Common myeloid progenitor, CD34-positive (primary cell): ENCODE results near the gene CDC20.

Source experiments
- CTCF ChIA-PET: fragments of 350-600 bp; sonication (Branson Sonifier 250); formaldehyde crosslinking; loops from one replicate; lab custom pipeline; 2021; ENCODE audit warnings: antibody characterized with exemption; lab: Charles Lee
- POLR2A ChIA-PET: fragments of 350-600 bp; sonication (Branson Sonifier 250); formaldehyde crosslinking; loops from one replicate; lab custom pipeline; 2021; ENCODE audit warnings: antibody characterized with exemption; lab: Charles Lee
- DNase-seq, 3 donors: peaks; one replicate each; pipeline versions ENCODE4 v3.0.0 to v3.0.0-alpha.2; 2013
- H3K27ac ChIP-seq, 2 experiments: 1 replicate in 1 of 2; 2 replicates in 1 of 2; pipeline ENCODE4 v1.7.0; 2013; ENCODE audit warnings: inconsistent platforms in 2 of 2, low read length in 2 of 2, mild to moderate bottlenecking in 2 of 2, low read depth in 1 of 2, moderate library complexity in 1 of 2; ENCODE audit not compliant: severe bottlenecking in 2 of 2, insufficient read depth in 1 of 2, poor library complexity in 1 of 2
- H3K27me3 ChIP-seq, 5 experiments: replicated peaks in 2 of 5; 1 replicate in 3 of 5; 2 replicates in 2 of 5; pipeline versions ENCODE4 v1.6.1 to v1.7.0; 2013; ENCODE audit warnings: low read length in 4 of 5, mild to moderate bottlenecking in 2 of 5, moderate library complexity in 2 of 5, inconsistent platforms in 1 of 5; ENCODE audit not compliant: insufficient read depth in 5 of 5, control insufficient read depth in 4 of 5
- H3K36me3 ChIP-seq, 4 experiments: 1 replicate in 2 of 4; 2 replicates in 2 of 4; pipeline versions ENCODE4 v1.6.1 to v1.7.0; 2013; ENCODE audit warnings: low read length in 3 of 4, control low read depth in 1 of 4, mild to moderate bottlenecking in 1 of 4; ENCODE audit not compliant: control insufficient read depth in 4 of 4, insufficient read depth in 4 of 4
- H3K4me1 ChIP-seq, 4 experiments: 1 replicate in 3 of 4; 2 replicates in 1 of 4; pipeline versions ENCODE4 v1.6.1 to v1.7.1; 2013; ENCODE audit warnings: low read length in 3 of 4, mild to moderate bottlenecking in 3 of 4, control low read depth in 1 of 4, inconsistent platforms in 1 of 4, moderate library complexity in 1 of 4; ENCODE audit not compliant: control insufficient read depth in 4 of 4, insufficient read depth in 4 of 4; ENCODE audit errors: control extremely low read depth in 1 of 4
- H3K4me3 ChIP-seq, 7 experiments: 1 replicate in 4 of 7; 2 replicates in 3 of 7; pipeline versions ENCODE4 v1.5.1 to v1.7.0; 2013; ENCODE audit warnings: mild to moderate bottlenecking in 7 of 7, low read length in 6 of 7, moderate library complexity in 6 of 7, inconsistent platforms in 2 of 7, low read depth in 2 of 7, control low read depth in 1 of 7; ENCODE audit not compliant: insufficient read depth in 4 of 7, control insufficient read depth in 1 of 7; ENCODE audit errors: extremely low read depth in 1 of 7
- H3K9me3 ChIP-seq, 5 experiments: 1 replicate in 4 of 5; 2 replicates in 1 of 5; pipeline versions ENCODE4 v1.6.1 to v1.7.1; 2013; ENCODE audit warnings: low read length in 4 of 5, mild to moderate bottlenecking in 2 of 5, inconsistent platforms in 1 of 5, low read depth in 1 of 5, moderate library complexity in 1 of 5; ENCODE audit not compliant: control insufficient read depth in 4 of 5, insufficient read depth in 2 of 5; ENCODE audit errors: control extremely low read depth in 1 of 5
- WGBS: methylation state at CpG from one replicate; pipeline ENCODE4 v1.1.5; 2013; ENCODE audit not compliant: insufficient coverage; 5-methylcytosine and 5-hydroxymethylcytosine counted together

Gene CDC20

DNA sequence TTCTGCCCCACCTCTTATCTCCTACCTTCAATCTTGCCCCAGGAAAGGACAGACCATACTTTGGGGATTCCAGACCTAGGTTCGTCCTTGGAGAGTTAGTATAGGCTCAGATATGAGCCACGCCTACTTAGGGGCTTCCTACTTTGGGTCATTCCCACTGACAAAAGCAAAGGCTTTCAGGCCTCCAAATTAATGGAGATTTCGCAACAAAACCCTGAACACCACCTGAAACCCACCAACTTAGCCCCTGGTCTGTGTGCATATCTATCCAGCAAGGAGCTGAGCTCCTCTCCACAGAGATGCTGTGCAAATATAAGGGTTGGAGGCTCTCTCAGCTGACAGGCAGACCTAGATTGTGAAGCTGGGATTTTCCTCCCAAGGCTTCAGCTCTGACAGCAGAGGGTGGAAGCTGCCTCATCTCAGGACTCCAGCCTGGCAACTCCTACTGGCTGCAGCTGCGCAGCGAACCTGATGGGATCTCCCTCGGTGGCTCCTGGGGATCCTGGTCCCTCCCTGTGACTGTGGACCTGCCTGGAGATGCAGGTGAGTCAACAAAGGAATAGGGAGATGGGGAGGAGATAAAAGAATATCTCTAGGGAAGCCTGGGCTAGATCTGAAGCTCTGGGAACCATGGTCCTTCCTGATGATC is 19.1 kb upstream of the CDC20 start:
- H3K4me1 ChIP-seq, result peaks cover 3 to 45% (median 26%) of the 10 kb centered on the region in 4 experiments
- no peak overlapping the region for H3K27ac ChIP-seq
- peaks cover 0 to 34% (median 15%) of the 10 kb centered on the region in 4 experiments for H3K36me3 ChIP-seq
- POLR2A ChIA-PET, result no interaction called here
- CTCF ChIA-PET, result interaction anchor here (1.3 to 1.7 kb wide), 3 partner anchors 11 to 100 kb away, joined by 4 to 8 read pairs (median 5); partner anchors contain the start of gene CDC20
- no peak overlapping the region for H3K4me3 ChIP-seq
- 97% methylated on average over 5 of the region's 6 CpGs for WGBS
- H3K9me3 ChIP-seq, result no peaks in the 10 kb centered on the region
- no peaks in the 10 kb centered on the region for H3K27me3 ChIP-seq
- no peak for DNase-seq

DNA sequence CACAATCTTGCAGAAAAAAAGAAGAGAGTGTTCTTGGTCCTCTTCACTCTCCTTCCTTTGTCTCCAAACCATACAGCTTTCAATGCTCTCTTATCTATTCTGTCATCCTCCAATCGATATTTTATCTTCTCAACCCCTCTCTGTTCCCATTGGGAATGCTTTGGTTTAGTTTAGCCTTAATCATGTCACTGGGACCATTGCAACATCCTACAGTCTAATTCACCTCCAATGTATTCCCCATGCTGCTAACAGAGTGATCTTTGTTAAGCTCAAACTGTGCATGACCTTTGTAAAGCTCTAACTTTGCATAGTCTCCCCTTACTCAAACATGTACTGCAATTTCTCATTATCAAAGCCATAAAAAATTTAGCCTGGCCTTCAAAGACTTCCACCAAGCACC is 18.2 kb upstream of the CDC20 start:
- WGBS, result 100% methylated on average over 1 of the region's 1 CpG
- no peaks in the 10 kb centered on the region for H3K27me3 ChIP-seq
- CTCF ChIA-PET, result interaction anchor here (1.7 kb wide), 1 partner anchor 101 kb away, joined by 8 read pairs; no protein-coding TSS in a partner anchor
- DNase-seq, result no peak
- no peak overlapping the region for H3K27ac ChIP-seq
- H3K4me3 ChIP-seq, result no peak overlapping the region
- POLR2A ChIA-PET, result no interaction called here
- H3K4me1 ChIP-seq, result peaks cover 3 to 44% (median 28%) of the 10 kb centered on the region in 4 experiments
- peaks cover 0 to 34% (median 16%) of the 10 kb centered on the region in 4 experiments for H3K36me3 ChIP-seq
- H3K9me3 ChIP-seq, result no peaks in the 10 kb centered on the region

DNA sequence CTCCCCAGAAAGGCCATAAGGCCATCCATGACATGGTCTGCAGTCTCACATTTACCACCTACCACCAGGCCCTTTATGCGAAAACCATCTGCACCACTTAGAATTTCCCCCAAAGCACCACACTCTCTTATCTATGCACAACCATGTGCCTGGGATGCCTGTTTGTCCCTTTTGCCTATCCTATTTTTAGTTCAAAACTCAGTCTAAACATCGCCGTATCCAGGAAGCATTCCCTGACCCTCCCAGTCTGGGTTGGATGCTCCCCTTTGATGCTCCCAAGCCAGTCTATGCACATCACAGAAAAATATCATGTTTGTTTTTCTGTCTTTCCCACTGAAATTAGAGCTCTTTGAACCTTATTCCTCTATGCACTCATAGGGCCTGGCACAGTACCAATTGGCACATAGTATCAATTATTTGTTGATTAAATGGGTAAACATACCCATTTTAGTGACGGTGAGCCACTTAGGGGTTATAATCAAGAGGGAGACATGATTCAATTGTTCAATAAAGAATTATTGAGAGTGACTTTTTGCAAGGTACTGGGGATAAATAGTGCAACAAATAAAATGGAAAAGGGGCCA is 14.4 kb upstream of the CDC20 start:
- Histone ChIP-seq H3K36me3 (peaks cover 6 to 67% (median 18%) of the 10 kb centered on the region in 4 experiments), H3K4me1 (peaks cover 0 to 19% (median 5%) of the 10 kb centered on the region in 4 experiments), H3K27ac (no peak overlapping the region), H3K27me3 (no peaks in the 10 kb centered on the region), H3K4me3 (no peak overlapping the region), H3K9me3 (no peaks in the 10 kb centered on the region)
- ChIA-PET POLR2A (no interaction called here), CTCF (interaction anchor here (0.7 kb wide), 2 partner anchors 13 to 56 kb away, joined by 3 read pairs; no protein-coding TSS in a partner anchor)
- peak in 1 of 3 donors; percentile 26 for DNase-seq
- whole genome bisulfite sequencing, result 75% methylated on average over 4 of the region's 4 CpGs

DNA sequence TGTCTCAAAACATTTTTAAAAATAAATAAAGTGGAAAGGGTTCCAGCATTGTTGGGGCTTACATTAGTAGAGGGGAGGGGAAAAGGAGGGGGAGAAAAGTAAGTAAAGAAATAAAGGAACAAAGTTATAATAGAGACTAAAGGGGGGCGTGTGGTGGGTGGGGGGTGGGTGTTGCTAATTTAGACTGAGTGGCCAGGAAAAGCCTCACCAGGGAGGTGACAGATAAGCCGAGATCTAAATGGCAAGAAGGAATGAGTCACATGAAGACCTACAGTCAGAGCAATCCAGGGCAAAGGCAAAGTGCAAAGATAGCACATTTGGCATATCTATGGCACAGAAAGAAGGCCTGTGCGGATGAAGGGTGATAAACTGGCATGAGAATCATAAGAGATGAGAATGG is 13.7 kb upstream of the CDC20 start:
- DNase-seq, result peak; percentile 67 to 88 (median 83)
- H3K9me3 ChIP-seq, result no peaks in the 10 kb centered on the region
- H3K36me3 ChIP-seq, result peaks cover 6 to 71% (median 14%) of the 10 kb centered on the region in 4 experiments
- no peak overlapping the region for H3K4me3 ChIP-seq
- H3K27ac ChIP-seq, result no peak overlapping the region
- POLR2A ChIA-PET, result no interaction called here
- no peaks in the 10 kb centered on the region for H3K27me3 ChIP-seq
- CTCF ChIA-PET, result no interaction called here
- 42% methylated on average over 3 of the region's 3 CpGs for WGBS
- peaks cover 0 to 13% (median 4%) of the 10 kb centered on the region in 4 experiments for H3K4me1 ChIP-seq

DNA sequence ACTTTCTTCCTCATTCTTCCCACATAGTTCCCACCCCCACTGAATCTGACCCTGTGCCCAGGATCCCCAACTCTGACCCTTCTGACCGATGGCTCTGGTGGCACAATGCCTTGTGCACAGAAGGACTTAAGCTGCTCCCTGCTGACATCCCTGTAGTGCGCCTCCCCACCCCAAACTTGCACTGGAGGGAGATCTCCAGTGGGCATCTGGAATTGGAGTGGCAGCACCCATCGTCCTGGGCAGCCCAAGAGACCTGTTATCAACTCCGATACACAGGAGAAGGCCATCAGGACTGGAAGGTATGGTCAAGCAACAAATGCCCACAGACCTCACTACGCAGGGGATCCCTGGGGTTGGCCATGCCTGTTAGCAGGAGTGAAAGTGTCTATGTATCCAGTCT is 12.1 kb upstream of the CDC20 start:
- H3K27ac ChIP-seq, result no peak overlapping the region
- no peaks in the 10 kb centered on the region for H3K9me3 ChIP-seq
- ChIA-PET POLR2A (interaction anchor here (1.1 kb wide), 1 partner anchor 12 kb away, joined by 3 read pairs; the partner anchor contains the start of gene CDC20), CTCF (interaction anchor here (1.2 kb wide), 1 partner anchor 12 kb away, joined by 5 read pairs; the partner anchor contains the start of gene CDC20)
- H3K36me3 ChIP-seq, result peaks cover 6 to 63% (median 9%) of the 10 kb centered on the region in 4 experiments
- H3K4me3 ChIP-seq, result no peak overlapping the region
- H3K27me3 ChIP-seq, result no peaks in the 10 kb centered on the region
- H3K4me1 ChIP-seq, result peaks cover 0 to 16% (median 4%) of the 10 kb centered on the region in 4 experiments
- WGBS, result 96% methylated on average over 4 of the region's 5 CpGs
- no peak for DNase-seq

DNA sequence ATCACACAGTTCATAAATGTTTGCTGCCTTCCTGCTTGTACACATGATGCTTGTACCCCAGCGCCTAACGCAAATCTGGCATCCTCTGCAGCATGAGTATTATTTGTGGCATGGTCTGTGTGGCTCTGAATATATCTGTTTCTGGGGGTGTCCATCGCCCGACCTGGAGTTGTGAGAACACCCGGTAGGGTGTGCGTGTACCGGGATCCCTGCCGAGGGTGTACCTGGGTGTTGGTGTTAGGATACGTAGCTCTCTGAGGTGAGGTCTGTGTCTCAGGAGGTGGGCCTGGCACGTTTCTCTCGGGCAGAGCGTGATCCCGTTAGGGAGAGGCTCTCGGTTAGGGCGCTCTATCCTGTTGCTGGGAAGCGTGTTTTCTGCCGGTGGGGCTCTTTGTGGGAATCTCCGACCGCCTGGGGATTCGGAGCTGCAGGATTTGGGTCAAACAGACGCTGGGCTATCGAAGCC is 10.4 kb upstream of the CDC20 start:
- peaks cover 0 to 16% (median 8%) of the 10 kb centered on the region in 4 experiments for H3K4me1 ChIP-seq
- H3K4me3 ChIP-seq, result peak overlapping the region in 1 of 7 experiments; percentile 57
- no peaks in the 10 kb centered on the region for H3K27me3 ChIP-seq
- H3K36me3 ChIP-seq, result peaks cover 6 to 56% (median 7%) of the 10 kb centered on the region in 4 experiments
- H3K27ac ChIP-seq, result no peak overlapping the region
- DNase-seq, result no peak
- ChIA-PET CTCF (interaction anchor here (1.6 kb wide), 1 partner anchor 110 kb away, joined by 3 read pairs; no protein-coding TSS in a partner anchor), POLR2A (no interaction called here)
- 94% methylated on average over 19 of the region's 22 CpGs for WGBS
- H3K9me3 ChIP-seq, result no peaks in the 10 kb centered on the region
